GM06990 (cell line): Measurements from ENCODE around the gene UGT1A5.

Source experiments
- DNase-seq: peaks from one replicate; pipeline ENCODE4 v3.0.0-alpha.2; 2011; ENCODE audit not compliant: insufficient read length; ENCODE audit errors: extremely low read depth
- H3K27me3 ChIP-seq: replicated peaks from 2 replicates; pipeline ENCODE4 v1.6.0; 2011; ENCODE audit warnings: low read length; ENCODE audit not compliant: control insufficient read depth, insufficient read depth
- H3K36me3 ChIP-seq: 2 replicates; pipeline ENCODE4 v1.5.1; 2011; ENCODE audit warnings: low read length; ENCODE audit not compliant: control insufficient read depth, insufficient read depth
- H3K4me3 ChIP-seq: replicated peaks from 2 replicates; pipeline ENCODE4 v1.5.1; 2011; ENCODE audit warnings: low read depth, mild to moderate bottlenecking, control low read depth, low read length
- TF ChIP-seq, protein P1 (sequence below): IDR thresholded peaks from 2 replicates; pipeline ENCODE4 v1.5.1; 2011; ENCODE audit warnings: low read length, control low read depth, mild to moderate bottlenecking, inconsistent platforms; ENCODE audit not compliant: insufficient read depth, poor library complexity, severe bottlenecking

The UGT1A5 gene

DNA sequence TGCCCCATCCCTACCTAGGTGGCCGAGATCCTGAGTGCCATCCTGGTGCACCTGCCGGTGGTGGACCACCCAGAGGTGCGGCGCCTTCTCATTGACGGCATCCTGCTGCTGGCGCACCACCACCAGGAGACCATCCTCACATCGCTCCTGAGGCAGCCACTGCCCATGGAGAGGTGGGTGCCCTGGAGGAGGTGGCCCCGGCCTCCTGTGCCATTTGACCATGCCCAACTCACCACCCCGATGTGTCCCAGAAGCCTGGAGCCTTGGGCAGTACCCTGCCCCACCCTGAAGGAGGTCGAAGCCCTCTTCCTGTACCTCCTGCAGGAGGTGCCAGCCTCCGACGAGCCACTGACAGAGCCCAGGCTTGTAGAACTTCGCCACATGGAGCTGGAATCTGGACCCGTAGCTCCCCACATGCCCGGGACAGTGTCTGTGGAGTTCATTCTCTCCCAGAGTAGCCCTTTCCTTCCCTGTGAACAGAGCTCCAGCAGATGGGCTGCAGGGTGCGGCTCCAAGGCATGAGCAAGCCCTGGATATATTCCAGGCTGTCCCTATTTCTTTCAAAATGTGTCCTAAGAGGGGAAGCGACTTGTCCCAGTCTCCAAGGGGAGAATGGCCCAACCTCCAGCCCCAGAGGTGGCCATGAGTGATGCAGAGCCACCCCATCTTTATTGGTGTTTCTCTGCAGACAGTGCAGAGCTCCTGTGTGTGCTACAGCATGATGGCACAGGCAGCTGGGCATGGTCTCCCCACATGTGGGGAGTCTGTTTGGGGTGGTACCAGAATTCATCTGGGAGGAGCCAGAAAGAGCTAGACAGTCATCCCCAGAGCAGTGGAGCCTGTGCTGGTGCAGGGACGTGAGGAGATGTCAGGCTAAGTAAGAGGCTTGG lies 107.4 kb downstream of the UGT1A5 start:
- Histone ChIP-seq H3K4me3 (no peak overlapping the region), H3K27me3 (peaks cover 2% of the 10 kb centered on the region; the same call in 1 of the 2 replicates), H3K36me3 (no peaks in the 10 kb centered on the region)
- DNase-seq: no peak
- TF ChIP-seq, protein P1, sequence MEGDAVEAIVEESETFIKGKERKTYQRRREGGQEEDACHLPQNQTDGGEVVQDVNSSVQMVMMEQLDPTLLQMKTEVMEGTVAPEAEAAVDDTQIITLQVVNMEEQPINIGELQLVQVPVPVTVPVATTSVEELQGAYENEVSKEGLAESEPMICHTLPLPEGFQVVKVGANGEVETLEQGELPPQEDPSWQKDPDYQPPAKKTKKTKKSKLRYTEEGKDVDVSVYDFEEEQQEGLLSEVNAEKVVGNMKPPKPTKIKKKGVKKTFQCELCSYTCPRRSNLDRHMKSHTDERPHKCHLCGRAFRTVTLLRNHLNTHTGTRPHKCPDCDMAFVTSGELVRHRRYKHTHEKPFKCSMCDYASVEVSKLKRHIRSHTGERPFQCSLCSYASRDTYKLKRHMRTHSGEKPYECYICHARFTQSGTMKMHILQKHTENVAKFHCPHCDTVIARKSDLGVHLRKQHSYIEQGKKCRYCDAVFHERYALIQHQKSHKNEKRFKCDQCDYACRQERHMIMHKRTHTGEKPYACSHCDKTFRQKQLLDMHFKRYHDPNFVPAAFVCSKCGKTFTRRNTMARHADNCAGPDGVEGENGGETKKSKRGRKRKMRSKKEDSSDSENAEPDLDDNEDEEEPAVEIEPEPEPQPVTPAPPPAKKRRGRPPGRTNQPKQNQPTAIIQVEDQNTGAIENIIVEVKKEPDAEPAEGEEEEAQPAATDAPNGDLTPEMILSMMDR: no peak

DNA sequence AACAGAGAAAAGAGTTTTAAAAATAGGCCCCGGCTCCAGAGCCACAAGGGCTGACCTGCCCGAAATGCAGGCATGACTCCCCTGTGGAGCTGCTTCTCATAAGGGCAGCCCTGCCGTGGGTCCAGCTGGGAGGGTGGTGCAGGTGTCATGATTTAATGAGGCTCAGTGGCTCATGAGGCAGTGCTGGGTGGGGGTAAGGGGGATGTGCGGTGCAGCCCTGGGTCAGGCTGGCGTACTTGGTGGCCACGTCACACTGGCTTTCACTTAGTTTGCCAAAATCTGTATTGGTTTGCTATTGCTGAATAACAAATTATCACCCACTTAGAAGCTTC lies 108.0 kb downstream of the UGT1A5 start:
- H3K36me3 ChIP-seq: no peaks in the 10 kb centered on the region
- TF ChIP-seq, protein P1: no peak
- H3K27me3 ChIP-seq: peaks cover 2% of the 10 kb centered on the region; the same call in 1 of the 2 replicates
- H3K4me3 ChIP-seq: no peak overlapping the region
- no peak for DNase-seq

DNA sequence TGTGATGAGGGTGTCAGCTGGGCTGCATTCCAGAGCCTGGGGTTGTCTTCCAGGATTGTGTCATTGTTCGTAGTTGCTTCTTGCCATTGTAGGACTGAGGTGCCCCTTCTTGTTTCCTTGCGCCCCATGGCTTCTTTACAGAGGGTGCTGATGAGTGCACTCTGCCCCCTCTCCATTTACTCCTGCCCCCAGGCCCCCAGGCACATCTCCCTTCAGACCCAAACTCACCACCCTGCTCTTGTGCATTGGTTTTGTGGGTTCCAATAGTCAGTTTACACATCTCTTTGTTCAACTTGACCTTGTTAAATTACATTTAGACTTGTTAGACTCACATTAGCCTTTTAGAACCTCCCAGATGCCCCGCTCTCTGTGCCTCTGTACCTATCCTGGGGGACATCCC lies 108.5 kb downstream of the UGT1A5 start:
- no peak overlapping the region for H3K4me3 ChIP-seq
- TF ChIP-seq, protein P1: no peak
- peaks cover 2% of the 10 kb centered on the region; the same call in 1 of the 2 replicates for H3K27me3 ChIP-seq
- no peaks in the 10 kb centered on the region for H3K36me3 ChIP-seq
- DNase-seq: no peak

DNA sequence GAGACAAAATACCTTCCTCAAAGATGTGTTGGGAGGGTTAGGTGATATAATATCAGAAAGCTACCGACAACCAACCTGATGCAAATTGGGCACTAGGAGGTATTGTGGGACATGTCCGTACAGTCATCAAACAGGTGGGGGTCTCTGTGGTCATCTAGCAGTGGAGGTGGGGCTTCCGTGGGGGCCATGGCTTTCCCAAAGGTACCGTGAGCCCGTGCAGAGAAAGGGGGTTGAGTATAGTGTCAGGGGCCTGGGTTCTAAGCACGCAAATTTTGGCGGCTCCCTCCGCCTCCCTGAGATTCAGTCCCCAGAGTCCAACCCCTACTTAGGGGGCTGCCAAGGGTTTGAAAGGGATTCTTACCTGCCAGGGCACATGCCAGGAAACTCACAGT lies 109.0 kb downstream of the UGT1A5 start:
- TF ChIP-seq, protein P1: no peak
- no peaks in the 10 kb centered on the region for H3K36me3 ChIP-seq
- no peak overlapping the region for H3K4me3 ChIP-seq
- no peak for DNase-seq
- H3K27me3 ChIP-seq: peaks cover 2% of the 10 kb centered on the region; the same call in 1 of the 2 replicates

DNA sequence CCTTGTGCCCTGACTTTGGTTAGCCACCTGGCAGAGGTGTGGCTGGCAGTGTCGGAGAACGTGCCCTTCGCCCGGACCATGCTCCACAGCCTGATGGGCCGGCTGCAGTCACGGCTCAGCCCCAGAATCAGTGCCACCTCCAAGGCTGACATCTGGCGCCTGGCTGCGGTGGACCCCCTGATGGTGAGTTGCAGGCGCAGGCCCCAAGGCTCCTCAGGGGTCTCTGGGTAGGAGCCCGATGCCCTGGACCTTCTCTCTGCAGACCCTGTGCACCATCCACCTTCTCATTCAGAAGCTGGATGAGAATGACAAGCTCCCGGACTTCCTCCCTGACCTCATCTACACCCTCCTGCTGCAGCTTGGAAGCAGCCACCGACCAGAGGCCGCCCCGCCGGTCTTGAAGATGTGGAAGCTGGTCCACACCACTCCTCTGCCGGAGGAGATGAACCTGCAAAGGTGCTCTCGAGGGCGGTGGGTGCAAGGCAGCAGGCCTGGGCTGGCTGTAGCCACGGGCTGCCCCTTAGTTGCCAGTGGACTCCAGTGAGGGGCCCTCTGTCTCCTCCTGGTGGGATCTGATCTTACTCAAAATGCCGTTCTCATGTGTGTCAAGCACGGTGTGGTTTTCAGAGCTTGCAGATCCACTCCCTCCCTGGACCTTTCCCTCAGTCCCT lies 109.5 kb downstream of the UGT1A5 start:
- TF ChIP-seq, protein P1: no peak
- DNase-seq: no peak

More for the DNA sequence above, 109.5 kb downstream of the UGT1A5 start:
- no peak overlapping the region for H3K4me3 ChIP-seq
- peaks cover 2% of the 10 kb centered on the region; the same call in 1 of the 2 replicates for H3K27me3 ChIP-seq
- no peaks in the 10 kb centered on the region for H3K36me3 ChIP-seq
